Left ventricle myocardium inferior (tissue), 1 donor: ENCODE results near the gene SPEF1. TPM values are rescaled to one million over a fixed set of nuclear protein-coding genes. Genes with fewer than 3 reads are reported as not detected.

ENCODE experiments used
- DNase-seq: peaks from one replicate; pipeline ENCODE4 v3.0.0-alpha.2; 2020
- H3K27ac ChIP-seq: fragments of 200-600 bp; replicated peaks from 2 replicates; pipeline ENCODE4 v1.8.0; 2021
- H3K27me3 ChIP-seq: fragments of 200-600 bp; 2 replicates; pipeline ENCODE4 v1.8.0; 2021; ENCODE audit warnings: low read depth
- H3K36me3 ChIP-seq: fragments of 200-600 bp; 2 replicates; pipeline ENCODE4 v1.8.0; 2021
- H3K4me1 ChIP-seq: fragments of 200-600 bp; 2 replicates; pipeline ENCODE4 v1.8.0; 2021
- H3K4me3 ChIP-seq: fragments of 200-600 bp; 2 replicates; pipeline ENCODE4 v1.8.0; 2021; ENCODE audit warnings: mild to moderate bottlenecking, moderate library complexity
- H3K9me3 ChIP-seq: fragments of 200-600 bp; replicated peaks from 2 replicates; pipeline ENCODE4 v1.8.0; 2021
- intact Hi-C: fragments of 100-400 bp; cut with micrococcal nuclease; formaldehyde crosslinking; loops from one replicate; pipeline ENCODE4 v1.11.0; 2022
- total RNA-seq: library from RNA; stranded (reverse); fragmentation: NEBNext Ultra II Directional; extraction: Animal tissue kit (Norgen Biotek cat#: 25700); gene quantifications from one replicate; pipeline ENCODE4 v1.2.1, GENCODE V29; 2021
- TF ChIP-seq, protein P1 (sequence below): fragments of 200-600 bp; IDR thresholded peaks from 2 replicates; pipeline ENCODE4 v1.8.0; 2021; ENCODE audit warnings: antibody characterized with exemption, mild to moderate bottlenecking, borderline replicate concordance
- donor health status: DM: no; HTN: yes; CAD: no; lungs with severe emphysema.

The SPEF1 gene
- total RNA-seq, 1 donor from 2014 or later: 0.33 TPM

DNA sequence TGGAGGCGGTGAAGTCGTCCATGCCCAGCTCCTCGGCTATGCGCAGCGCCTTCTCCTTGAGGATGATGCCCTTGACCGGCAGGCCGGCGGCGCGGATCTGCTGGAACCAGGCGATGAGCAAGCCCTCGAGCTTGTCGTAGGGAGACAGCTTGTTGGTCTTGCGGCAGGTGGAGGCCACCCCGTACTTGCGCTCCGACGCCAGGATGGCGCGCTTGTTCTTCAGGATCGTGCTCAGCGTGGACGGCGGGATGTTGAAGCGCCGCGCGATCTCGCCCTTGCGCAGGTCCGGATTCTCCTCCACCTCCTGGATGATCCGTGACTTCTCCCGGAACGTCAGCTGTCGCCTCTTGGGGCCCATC is 4.9 kb upstream of the SPEF1 start:
- Histone ChIP-seq H3K27me3 (no peaks in the 10 kb centered on the region), H3K4me3 (peak overlapping the region; percentile 81), H3K27ac (peak overlapping the region; percentile 92), H3K4me1 (peaks cover 45% of the 10 kb centered on the region), H3K9me3 (no peaks in the 10 kb centered on the region), H3K36me3 (peaks cover 6% of the 10 kb centered on the region)
- TF ChIP-seq, protein P1, sequence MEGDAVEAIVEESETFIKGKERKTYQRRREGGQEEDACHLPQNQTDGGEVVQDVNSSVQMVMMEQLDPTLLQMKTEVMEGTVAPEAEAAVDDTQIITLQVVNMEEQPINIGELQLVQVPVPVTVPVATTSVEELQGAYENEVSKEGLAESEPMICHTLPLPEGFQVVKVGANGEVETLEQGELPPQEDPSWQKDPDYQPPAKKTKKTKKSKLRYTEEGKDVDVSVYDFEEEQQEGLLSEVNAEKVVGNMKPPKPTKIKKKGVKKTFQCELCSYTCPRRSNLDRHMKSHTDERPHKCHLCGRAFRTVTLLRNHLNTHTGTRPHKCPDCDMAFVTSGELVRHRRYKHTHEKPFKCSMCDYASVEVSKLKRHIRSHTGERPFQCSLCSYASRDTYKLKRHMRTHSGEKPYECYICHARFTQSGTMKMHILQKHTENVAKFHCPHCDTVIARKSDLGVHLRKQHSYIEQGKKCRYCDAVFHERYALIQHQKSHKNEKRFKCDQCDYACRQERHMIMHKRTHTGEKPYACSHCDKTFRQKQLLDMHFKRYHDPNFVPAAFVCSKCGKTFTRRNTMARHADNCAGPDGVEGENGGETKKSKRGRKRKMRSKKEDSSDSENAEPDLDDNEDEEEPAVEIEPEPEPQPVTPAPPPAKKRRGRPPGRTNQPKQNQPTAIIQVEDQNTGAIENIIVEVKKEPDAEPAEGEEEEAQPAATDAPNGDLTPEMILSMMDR: no peak
- DNase-seq: peak; percentile 62
- intact Hi-C loops: no loop called here

DNA sequence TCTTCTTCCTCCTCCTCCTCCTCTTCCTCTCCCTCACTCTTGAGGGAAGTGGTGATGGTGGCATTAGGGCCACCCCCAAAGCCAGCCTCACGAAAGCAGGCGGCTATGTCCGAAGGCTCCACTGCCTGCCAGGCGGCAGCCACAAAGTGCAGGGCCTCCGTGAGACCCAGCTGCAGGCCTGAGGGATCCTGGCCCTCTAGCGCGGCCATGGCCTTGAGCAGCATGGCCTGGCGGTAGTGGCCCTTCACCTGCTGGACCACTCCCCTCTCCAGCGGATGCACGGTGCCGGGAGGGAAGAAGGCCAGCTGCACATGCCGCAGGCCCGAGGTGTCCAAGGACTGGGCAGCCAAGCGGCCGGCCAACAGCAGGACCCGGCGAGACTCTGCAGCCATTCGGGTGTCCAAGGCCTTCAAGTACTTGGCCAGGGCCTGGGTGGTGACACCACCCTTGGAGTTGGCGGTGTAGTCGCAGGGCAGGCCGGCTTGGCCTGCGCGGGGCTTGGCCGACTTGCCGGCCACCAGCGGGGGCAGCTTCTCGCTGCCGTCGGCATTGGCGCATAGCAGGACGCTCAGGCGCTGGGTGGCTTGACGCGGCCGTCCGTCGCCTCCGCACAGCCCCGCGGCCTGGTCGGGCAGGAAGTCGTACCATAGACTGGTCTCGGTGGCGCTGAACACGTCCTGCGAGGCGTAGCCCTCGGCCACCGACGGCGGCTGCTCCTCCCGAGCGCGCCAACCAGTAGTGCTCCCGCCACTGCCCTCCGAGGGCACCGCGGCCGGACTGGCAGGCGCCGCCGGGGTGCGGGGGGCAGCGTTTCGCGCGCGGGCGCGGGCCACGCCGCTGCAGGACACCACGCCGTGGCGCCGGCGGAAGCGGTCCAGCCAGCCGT is 4.2 kb upstream of the SPEF1 start:
- peak; percentile 29 for DNase-seq
- no peaks in the 10 kb centered on the region for H3K27me3 ChIP-seq
- intact Hi-C loops: no loop called here
- peaks cover 52% of the 10 kb centered on the region for H3K4me1 ChIP-seq
- peaks cover 6% of the 10 kb centered on the region for H3K36me3 ChIP-seq
- TF ChIP-seq, protein P1: no peak
- peak overlapping the region; percentile 92 for H3K27ac ChIP-seq
- no peaks in the 10 kb centered on the region for H3K9me3 ChIP-seq
- H3K4me3 ChIP-seq: peak overlapping the region; percentile 81

DNA sequence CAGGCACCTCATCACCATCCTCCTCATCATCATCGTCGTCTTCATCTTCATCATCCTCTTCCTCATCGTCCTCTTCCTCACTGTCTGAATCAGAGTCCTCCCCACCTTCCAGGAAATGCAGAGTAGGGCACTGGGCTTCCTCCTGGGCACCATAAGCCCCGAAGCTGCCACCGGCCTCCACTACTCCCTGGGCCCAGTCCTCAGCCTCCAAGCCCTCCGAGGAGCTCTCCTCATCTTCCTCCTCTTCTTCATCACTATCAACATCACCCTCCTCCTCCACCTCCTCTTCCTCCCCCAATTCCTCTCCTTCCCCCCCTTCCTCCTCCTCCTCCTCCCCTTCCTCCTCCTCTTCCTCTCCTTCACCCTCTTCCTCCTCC is 3.6 kb upstream of the SPEF1 start:
- Histone ChIP-seq H3K27me3 (no peaks in the 10 kb centered on the region), H3K4me1 (peaks cover 52% of the 10 kb centered on the region), H3K27ac (peak overlapping the region; percentile 92), H3K4me3 (peak overlapping the region; percentile 81), H3K9me3 (no peaks in the 10 kb centered on the region), H3K36me3 (peaks cover 6% of the 10 kb centered on the region)
- TF ChIP-seq, protein P1: no peak
- intact Hi-C loops: no loop called here
- no peak for DNase-seq

DNA sequence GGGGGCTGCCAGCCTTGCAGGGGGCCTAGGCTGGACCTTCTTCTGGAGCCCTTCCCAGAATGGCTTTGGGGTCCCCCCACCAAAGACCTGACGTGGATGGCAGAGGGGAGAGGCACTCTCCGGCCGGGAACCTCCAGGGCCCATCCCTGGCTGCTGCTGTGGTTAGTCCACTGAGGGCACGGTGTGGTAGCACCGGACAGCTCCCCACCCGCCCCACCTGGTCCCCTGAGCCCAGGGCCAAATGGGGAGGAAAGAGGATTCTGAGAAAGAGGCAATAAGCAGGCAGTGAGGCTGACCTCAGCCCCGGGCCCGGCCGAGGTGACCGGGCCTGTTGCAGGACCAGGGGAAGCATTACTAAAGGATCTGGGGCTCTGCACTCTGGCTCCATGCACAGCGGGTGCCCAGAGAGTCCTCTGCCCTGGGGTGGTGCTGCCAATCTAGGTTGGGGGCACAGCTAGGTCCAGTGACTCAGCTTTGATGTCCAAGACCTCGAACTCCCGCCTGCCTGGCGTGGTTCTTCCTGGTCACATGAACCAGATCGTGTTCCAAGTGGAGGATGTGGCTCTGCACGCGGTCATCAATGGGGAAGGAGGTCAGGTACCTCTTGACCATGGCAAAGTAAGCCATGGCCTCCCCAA is 3.1 kb upstream of the SPEF1 start:
- H3K27me3 ChIP-seq: no peaks in the 10 kb centered on the region
- peak overlapping the region; percentile 81 for H3K4me3 ChIP-seq
- H3K4me1 ChIP-seq: peaks cover 52% of the 10 kb centered on the region
- H3K27ac ChIP-seq: peak overlapping the region; percentile 92
- intact Hi-C loops: no loop called here
- TF ChIP-seq, protein P1: no peak
- no peaks in the 10 kb centered on the region for H3K9me3 ChIP-seq
- DNase-seq: no peak
- H3K36me3 ChIP-seq: peaks cover 6% of the 10 kb centered on the region

DNA sequence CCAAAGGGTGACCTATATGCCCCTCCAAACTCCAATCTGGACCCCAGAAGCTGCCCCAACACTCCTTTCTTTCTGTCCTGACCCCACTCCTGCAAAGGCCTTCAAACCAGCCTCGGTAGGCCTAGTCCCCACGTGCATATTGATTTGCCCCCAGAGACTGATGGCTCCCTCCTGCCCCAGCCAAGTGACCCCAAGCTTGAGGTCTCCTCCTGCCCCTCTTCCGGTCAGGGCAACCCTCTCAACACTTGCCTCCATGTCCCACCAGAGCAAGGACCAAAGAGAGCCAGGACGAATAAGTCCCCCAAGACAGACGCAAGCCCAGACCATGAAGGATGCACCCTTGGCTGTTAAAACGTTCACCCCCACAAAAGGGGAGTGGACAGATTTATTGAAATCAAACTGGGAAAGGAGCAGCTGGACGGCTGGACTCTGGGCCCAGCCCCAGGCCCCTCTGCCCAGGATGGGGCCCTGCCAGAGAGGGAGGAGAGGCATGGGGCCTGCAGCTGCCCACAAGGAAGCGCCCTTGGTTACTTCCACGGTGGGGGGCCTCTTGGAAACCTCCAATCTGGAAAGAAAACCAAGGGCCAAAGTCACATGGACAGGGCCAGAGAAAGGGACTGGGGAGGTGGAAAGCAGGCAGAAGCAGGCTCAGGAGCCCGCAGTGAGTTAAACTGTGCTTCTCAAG is 2.4 kb upstream of the SPEF1 start:
- no peak for DNase-seq
- Histone ChIP-seq H3K4me1 (peaks cover 52% of the 10 kb centered on the region), H3K27ac (peak overlapping the region; percentile 92), H3K9me3 (no peaks in the 10 kb centered on the region), H3K27me3 (no peaks in the 10 kb centered on the region), H3K36me3 (peaks cover 6% of the 10 kb centered on the region), H3K4me3 (peak overlapping the region; percentile 81)
- TF ChIP-seq, protein P1: no peak
- intact Hi-C loops: no loop called here
